MM.1S (cell line): Measurements from ENCODE around the gene PTMS.

ENCODE experiments used
- DNase-seq: peaks from one replicate; pipeline ENCODE4 v3.0.0-alpha.2; 2015
- H2AFZ ChIP-seq: fragments of 300-600 bp; sonication (generic); 2 replicates; pipeline ENCODE4 v1.6.0; 2016; ENCODE audit warnings: antibody characterized with exemption, low read length
- H3F3A ChIP-seq: fragments of 300-600 bp; sonication (generic); 2 replicates; pipeline ENCODE4 v1.6.1; 2016; ENCODE audit warnings: mild to moderate bottlenecking, antibody characterized with exemption, low read length, moderate library complexity, mixed read lengths; ENCODE audit not compliant: insufficient read depth
- H3K27ac ChIP-seq: fragments of 300-600 bp; sonication (generic); 2 replicates; pipeline ENCODE4 v1.5.1; 2016; ENCODE audit warnings: mild to moderate bottlenecking, low read length
- H3K27me3 ChIP-seq: fragments of 300-600 bp; sonication (generic); replicated peaks from 2 replicates; pipeline ENCODE4 v1.6.0; 2016; ENCODE audit warnings: low read length; ENCODE audit not compliant: insufficient read depth
- H3K36me3 ChIP-seq: fragments of 300-600 bp; sonication (generic); replicated peaks from 2 replicates; pipeline ENCODE4 v1.6.1; 2016; ENCODE audit warnings: mild to moderate bottlenecking, low read length, mixed read lengths; ENCODE audit not compliant: insufficient read depth
- H3K4me1 ChIP-seq: fragments of 300-600 bp; sonication (generic); 2 replicates; pipeline ENCODE4 v1.6.1; 2016; ENCODE audit warnings: low read length, mixed read lengths
- H3K4me2 ChIP-seq: fragments of 300-600 bp; sonication (generic); 2 replicates; pipeline ENCODE4 v1.6.0; 2016; ENCODE audit warnings: low read depth, low read length
- H3K4me3 ChIP-seq: fragments of 300-600 bp; sonication (generic); 2 replicates; pipeline ENCODE4 v1.5.1; 2016; ENCODE audit warnings: low read length, mixed read lengths
- H3K79me2 ChIP-seq: fragments of 300-600 bp; sonication (generic); 2 replicates; pipeline ENCODE4 v1.6.1; 2016; ENCODE audit warnings: mixed run types, low read length, mixed read lengths
- H3K9ac ChIP-seq: fragments of 300-600 bp; sonication (generic); 2 replicates; pipeline ENCODE4 v1.6.1; 2016; ENCODE audit warnings: low read length, mixed read lengths
- H3K9me2 ChIP-seq: fragments of 300-600 bp; sonication (generic); replicated peaks from 2 replicates; pipeline ENCODE4 v1.6.1; 2016; ENCODE audit warnings: mild to moderate bottlenecking, low read length, mixed read lengths; ENCODE audit not compliant: insufficient read depth
- H3K9me3 ChIP-seq: fragments of 300-600 bp; sonication (generic); replicated peaks from 2 replicates; pipeline ENCODE4 v1.6.1; 2016; ENCODE audit warnings: mild to moderate bottlenecking, low read length, mixed read lengths; ENCODE audit not compliant: insufficient read depth
- H4K20me1 ChIP-seq: fragments of 300-600 bp; sonication (generic); 2 replicates; pipeline ENCODE4 v1.6.1; 2016; ENCODE audit warnings: mild to moderate bottlenecking, low read length, moderate library complexity, mixed read lengths; ENCODE audit not compliant: insufficient read depth
- EZH2 ChIP-seq: fragments of 300-600 bp; sonication (generic); optimal IDR thresholded peaks from 2 replicates; pipeline ENCODE3; 2017; ENCODE audit warnings: low read depth, mild to moderate bottlenecking, antibody characterized with exemption, low read length, mixed read lengths
- EZH2phosphoT487 ChIP-seq: fragments of 300-600 bp; sonication (generic); IDR thresholded peaks from 2 replicates; pipeline ENCODE4 v1.6.1; 2018; ENCODE audit warnings: antibody characterized with exemption, low read length
- TF ChIP-seq, protein P1 (sequence below): fragments of 300-600 bp; sonication (generic); IDR thresholded peaks from 2 replicates; pipeline ENCODE4 v1.5.1; 2016; ENCODE audit warnings: antibody characterized with exemption, low read length, mixed read lengths

The PTMS gene

DNA sequence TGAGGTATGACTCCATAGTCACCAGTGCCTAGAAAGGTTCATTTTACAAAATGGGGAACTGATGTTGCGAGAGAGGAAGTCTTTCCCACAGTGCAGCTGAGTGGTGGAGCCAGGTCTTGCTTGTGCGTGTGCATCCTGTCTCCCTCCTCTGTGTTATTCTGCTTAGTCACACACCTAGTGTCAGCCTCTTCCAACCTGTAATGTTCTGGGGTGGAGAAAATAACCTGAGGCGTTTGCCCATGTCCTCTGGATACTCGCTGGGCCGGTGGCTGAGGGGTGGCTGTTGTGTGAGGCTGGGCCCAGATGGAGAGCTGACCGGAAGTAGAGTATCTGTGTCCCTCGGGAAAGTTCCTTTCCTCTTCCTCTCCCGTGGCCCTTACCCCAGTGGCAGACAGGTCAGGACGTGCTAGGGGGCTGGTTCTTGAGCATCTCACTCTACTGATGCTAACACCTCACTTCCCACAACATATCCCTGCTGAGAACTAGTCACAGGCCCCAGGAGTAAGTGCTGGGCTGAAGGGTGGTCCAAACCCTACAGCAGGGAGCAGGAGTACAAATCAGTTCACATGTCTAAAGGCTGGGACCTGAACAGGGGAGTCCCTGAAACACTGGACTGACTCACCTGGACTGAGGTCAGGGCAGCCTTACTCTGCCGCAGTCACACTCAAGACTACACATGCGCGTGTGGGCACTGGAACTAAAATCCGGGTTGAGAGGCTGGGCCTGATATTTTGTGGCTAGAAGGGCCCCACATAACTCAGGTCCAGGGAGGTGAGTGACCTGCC is 20.2 kb upstream of the PTMS start:
- H3K27me3 ChIP-seq: no peaks in the 10 kb centered on the region
- H3K9ac ChIP-seq: no peak overlapping the region
- no peak overlapping the region for H3K4me2 ChIP-seq
- no peak overlapping the region for H3K27ac ChIP-seq
- no peaks in the 10 kb centered on the region for H3K79me2 ChIP-seq
- no peak overlapping the region for H2AFZ ChIP-seq
- DNase-seq: no peak
- no peaks in the 10 kb centered on the region for H3K9me2 ChIP-seq
- no peaks in the 10 kb centered on the region for H3K4me1 ChIP-seq
- no peak overlapping the region for H3K4me3 ChIP-seq
- H3F3A ChIP-seq: no peaks in the 10 kb centered on the region
- no peak for TF ChIP-seq EZH2phosphoT487
- TF ChIP-seq EZH2: no peak
- TF ChIP-seq, protein P1, sequence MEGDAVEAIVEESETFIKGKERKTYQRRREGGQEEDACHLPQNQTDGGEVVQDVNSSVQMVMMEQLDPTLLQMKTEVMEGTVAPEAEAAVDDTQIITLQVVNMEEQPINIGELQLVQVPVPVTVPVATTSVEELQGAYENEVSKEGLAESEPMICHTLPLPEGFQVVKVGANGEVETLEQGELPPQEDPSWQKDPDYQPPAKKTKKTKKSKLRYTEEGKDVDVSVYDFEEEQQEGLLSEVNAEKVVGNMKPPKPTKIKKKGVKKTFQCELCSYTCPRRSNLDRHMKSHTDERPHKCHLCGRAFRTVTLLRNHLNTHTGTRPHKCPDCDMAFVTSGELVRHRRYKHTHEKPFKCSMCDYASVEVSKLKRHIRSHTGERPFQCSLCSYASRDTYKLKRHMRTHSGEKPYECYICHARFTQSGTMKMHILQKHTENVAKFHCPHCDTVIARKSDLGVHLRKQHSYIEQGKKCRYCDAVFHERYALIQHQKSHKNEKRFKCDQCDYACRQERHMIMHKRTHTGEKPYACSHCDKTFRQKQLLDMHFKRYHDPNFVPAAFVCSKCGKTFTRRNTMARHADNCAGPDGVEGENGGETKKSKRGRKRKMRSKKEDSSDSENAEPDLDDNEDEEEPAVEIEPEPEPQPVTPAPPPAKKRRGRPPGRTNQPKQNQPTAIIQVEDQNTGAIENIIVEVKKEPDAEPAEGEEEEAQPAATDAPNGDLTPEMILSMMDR: no peak
- H4K20me1 ChIP-seq: no peaks in the 10 kb centered on the region
- no peaks in the 10 kb centered on the region for H3K9me3 ChIP-seq
- H3K36me3 ChIP-seq: no peaks in the 10 kb centered on the region

DNA sequence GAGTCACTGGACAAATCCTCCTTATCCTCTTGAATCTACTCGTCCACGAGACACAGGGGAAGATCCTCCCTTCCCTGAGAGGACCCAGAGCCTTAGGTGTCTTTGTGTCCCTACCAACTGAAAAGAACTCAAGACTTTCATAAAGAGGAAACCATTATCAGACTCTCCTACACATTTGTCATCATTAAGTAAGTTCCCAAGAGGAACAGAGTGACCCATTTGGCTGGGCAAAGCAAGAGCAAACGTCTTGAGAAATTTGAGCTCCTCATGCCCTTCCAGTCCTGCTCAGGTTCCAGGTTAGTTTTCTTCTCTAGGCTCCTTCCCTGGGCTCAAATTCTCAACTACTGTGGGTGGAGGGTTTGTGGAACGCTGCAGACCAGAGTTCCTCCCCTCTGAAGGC is 18.9 kb upstream of the PTMS start:
- Histone ChIP-seq H3F3A (no peaks in the 10 kb centered on the region), H3K36me3 (no peaks in the 10 kb centered on the region), H3K27ac (no peak overlapping the region), H3K9ac (no peak overlapping the region), H4K20me1 (no peaks in the 10 kb centered on the region), H3K79me2 (peaks cover 8% of the 10 kb centered on the region), H3K27me3 (no peaks in the 10 kb centered on the region), H3K4me3 (no peak overlapping the region), H3K9me2 (no peaks in the 10 kb centered on the region), H3K4me2 (no peak overlapping the region), H2AFZ (no peak overlapping the region), H3K9me3 (no peaks in the 10 kb centered on the region), H3K4me1 (peaks cover 7% of the 10 kb centered on the region)
- TF ChIP-seq EZH2phosphoT487 (no peak), EZH2 (no peak)
- TF ChIP-seq, protein P1: no peak
- DNase-seq: no peak

DNA sequence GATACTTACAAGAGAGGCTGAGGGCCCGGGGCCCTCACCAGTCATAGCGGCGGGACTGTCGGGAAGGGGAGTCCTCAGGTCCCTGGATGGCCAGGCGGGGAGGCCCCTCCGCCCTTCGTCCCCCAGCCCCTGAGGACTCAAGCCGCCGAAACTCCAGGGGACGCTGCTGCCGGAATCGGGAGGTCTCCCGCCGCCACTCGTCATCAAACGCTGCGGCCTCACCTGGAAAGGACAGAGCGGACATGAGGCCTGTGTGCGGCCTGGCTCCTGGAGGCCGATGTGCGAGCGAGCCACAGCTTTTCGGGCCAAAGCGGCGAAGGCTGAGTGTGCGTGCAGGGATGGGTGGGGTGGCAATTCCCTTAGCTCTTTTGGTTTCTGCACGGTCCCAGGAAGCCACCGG is 17.4 kb upstream of the PTMS start:
- H3F3A ChIP-seq: no peaks in the 10 kb centered on the region
- TF ChIP-seq EZH2phosphoT487 (no peak), EZH2 (no peak)
- TF ChIP-seq, protein P1: no peak
- H2AFZ ChIP-seq: no peak overlapping the region
- H3K79me2 ChIP-seq: peaks cover 15% of the 10 kb centered on the region
- no peaks in the 10 kb centered on the region for H3K9me2 ChIP-seq
- no peaks in the 10 kb centered on the region for H3K27me3 ChIP-seq
- no peak overlapping the region for H3K9ac ChIP-seq
- H3K36me3 ChIP-seq: no peaks in the 10 kb centered on the region
- H3K27ac ChIP-seq: no peak overlapping the region
- no peak for DNase-seq
- peaks cover 9% of the 10 kb centered on the region for H3K4me1 ChIP-seq
- H4K20me1 ChIP-seq: no peaks in the 10 kb centered on the region
- no peaks in the 10 kb centered on the region for H3K9me3 ChIP-seq
- H3K4me3 ChIP-seq: no peak overlapping the region
- no peak overlapping the region for H3K4me2 ChIP-seq
